HG02885 (cell line): ENCODE results near the gene C17orf75.

Experiments used
- ATAC-seq: cut with Tn5 transposase; IDR thresholded peaks from one replicate; pipeline ENCODE4 v1.9.1; 2021; ENCODE audit warnings: mild to moderate bottlenecking; ENCODE audit not compliant: unreplicated experiment, poor library complexity

The C17orf75 gene

DNA sequence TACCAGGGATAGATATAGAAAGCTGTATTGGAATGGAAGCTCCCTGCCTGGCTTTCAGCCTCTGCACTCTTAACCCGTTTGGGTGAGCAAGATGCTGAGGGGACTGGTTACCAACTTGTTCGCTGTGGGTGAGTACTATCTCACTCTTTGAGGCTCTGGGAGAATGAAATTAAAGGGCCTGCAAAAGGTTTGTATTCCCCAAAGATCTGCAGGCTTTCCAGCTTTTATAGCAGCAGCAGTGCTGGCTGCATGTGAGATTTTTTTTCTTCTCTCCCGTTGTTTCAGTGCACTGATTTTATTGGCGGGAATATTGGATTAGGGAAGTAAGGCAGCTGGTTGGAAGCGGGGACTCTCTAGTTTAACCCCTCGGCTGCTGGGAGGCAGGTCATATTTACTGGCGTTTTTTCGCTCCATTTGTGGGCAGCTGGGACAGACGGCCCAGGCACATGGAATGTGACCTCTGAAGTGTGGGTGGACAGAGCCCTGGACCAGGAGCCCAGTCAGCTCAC lies 30.9 kb downstream of the C17orf75 start:
- no peak for ATAC-seq

DNA sequence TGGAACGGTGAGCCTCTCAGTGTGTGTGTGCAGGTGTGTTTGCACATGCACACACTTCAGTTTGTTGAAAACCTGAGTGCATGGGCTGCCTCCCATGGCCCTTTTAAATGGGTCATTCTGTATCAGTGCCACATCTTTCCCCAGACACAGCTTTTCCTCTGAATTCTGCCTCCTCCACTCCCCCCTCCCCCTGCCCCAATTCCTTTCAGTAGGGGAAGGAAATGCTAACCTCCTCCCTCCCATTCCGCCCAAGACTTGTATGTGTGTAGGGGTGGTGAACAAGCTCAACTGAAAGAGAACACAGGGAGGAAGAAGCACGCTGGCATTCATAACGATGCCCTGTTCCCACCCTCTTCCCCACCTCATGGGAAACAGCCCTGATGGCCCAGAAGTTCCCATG lies 34.3 kb downstream of the C17orf75 start:
- no peak for ATAC-seq

DNA sequence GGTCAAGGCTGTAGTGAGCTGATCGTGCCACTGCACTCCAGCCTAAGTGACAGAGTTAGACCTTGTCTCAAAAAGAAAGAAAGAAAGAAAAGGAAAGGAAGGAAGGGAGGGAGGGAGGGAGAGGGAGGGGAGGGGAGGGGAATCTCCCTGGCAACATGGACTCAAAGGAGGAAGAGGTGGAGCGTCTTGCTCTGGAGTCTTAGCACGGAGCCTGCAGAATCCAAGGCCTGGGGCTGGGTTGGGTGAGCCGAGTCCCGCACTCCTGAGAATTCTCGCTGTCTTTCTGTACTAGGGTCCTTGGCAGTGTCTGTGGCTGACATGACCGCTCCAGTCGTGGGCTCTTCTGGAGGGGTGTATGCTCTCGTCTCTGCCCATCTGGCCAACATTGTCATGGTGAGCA lies 36.9 kb downstream of the C17orf75 start:
- ATAC-seq: no peak

DNA sequence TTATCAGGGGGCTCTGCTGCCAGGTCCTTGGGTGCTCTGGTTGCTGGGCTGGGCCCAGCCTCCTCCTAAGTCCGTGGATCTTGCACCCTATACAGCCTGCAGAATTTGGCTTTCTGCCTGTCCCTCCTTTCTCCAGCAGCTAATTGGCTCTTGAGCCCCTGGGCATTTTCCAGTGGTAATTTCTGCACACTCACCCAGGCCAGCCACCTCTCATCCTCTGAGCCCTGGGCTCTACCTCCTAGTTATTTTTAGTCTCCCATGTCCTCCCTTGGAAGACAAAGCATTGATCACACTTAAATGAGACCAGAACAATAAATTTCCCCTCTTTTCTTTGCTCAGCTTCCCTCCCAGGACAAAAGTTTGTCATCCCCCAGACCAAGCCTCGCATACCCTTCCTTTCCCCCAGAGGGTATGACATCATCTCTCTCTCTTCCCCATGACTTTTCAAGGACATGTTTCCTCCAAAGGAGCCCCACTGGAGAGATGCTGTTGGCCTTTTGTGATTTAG lies 38.1 kb downstream of the C17orf75 start:
- ATAC-seq: no peak

DNA sequence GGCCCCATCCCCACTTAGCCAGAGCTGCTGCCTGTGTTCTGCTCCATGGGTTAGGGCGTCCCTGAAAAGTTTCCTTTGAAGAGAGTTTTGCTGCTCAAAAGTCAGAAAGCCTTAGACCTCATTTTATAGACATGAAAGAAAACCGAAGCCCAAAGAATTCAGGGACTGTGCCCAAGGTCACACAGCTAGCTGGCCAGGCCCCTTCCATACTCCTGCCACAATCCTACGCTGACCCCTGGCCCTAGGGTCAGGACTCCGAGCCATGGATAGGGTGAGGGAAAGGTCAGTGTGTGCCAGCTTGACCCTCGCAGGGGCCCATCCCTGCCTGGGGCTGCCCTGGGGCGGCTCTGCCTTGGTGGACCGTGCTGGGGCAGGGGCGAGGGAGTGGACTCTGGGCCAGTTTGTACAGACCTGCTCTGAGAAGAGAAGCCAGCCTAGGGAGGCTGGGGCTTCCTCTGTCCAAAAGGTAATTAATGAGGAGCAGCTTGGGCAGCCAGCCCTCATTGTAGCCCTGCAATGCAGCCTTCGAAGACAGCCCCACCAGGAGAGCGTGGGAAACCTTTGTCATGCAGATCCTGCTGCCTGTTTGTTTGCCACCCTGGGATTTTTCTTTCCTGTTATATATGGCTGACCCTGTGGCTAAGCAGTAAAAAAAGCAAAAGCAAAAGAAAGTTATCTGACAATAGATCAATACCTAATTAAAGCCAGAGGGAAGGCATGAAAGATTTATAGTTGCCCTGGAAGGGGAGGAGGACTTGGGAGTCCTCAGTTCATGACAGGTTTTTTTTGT lies 38.9 kb downstream of the C17orf75 start:
- no peak for ATAC-seq

DNA sequence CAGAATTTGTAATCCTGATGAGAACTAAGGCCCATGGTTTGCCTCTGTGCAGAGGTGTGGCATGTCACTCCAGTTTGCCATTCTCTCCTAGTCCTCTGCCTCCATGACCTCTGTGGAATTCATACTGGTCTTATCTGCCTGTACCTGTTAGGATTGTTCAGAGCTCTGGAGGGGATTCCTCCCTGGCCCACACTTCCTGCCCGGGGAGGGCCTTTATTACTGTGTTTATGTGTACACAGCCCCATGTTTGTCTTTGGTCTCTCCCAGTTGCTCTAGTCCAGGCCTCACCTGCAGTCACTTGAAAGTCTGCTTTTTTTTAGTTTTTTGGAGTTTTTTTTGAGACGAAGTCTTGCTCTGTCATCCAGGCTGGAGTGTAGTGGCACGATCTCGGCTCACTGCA lies 39.9 kb downstream of the C17orf75 start:
- no peak for ATAC-seq

DNA sequence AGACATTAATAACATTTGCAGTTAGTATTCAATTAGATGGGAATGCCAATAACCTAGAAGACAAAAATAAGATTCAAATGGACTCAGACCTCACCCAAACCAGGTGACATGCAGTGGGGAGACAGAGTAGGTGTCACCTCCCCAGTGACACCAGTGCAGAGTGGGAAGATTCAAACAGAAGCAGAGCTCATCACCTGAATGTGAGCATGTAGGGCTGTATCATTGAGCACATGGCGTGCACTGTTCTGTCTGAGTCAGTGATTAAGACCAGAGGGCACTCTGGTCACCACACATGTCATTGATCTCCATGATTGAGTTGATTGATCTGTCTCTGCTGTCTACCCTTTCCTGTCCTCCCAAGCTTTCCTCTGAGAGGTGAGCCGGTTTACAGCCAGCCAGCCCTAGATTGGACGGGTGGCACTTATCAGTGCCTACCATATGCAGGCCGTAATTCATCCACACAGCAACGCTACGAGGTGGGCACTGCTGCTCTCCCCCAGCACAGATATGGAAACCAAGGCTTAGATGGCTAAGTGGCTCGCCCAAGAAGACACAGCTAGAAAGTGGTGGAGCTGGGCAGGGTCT lies 42.3 kb downstream of the C17orf75 start:
- ATAC-seq: no peak

DNA sequence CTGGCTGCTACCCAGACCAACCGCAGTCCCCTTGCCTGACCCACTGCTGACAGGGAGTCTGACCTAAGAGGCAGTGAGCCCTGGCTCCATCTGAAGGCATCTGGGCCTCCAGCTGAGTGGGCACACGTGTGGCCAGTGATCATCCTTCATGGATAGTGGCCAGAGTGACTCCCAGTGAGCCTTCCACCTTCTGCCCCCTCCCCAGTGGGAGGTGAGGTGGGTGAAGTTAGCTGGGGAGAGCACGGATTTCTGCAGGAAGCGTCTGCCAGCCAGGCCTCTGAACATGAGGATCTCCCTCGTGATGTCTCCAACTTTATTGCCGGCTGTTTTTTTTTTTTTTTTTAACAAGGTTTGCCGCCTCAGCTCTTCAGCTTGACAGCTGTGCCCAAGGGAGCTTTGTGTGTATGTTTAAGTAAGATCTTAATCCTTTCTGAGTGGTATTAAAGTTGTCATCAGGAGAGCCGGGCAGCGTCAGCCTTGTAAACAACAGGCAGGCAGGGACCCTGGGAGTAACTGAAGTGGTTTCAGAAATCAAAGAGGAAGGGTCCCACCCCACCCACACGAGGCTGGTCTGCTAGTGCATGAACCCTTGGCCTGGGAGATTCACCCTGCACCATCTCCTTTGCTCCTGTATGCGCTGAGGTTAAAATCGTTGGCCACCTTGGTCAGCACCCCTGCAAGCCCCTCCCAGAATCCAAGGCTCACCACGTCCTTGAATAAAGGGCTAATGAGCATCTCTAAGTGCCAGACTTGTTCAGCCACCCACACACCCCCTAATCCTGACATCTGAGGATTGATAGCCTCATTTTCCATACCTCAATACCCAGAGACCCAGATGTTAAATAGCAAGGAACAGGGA lies 43.0 kb downstream of the C17orf75 start:
- ATAC-seq: no peak

DNA sequence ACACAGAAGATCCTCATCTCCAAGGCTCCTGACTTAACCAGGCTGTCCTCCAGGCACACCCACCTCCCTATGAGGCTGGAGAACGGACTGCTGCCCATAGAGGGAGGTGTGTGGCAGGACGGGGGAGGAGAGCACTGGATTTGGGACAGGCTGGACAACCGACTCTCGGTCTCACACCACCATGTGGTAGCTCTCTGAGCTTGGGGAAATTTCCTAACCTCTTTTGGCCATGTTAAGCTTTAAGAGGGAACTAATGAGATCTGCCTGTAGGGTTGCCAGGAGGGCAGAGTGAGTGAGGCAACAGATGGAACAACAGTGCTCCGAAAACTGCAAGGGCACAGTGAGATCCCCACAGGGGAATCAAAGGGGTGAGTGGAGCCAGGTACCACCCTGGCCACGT lies 43.7 kb downstream of the C17orf75 start:
- no peak for ATAC-seq

DNA sequence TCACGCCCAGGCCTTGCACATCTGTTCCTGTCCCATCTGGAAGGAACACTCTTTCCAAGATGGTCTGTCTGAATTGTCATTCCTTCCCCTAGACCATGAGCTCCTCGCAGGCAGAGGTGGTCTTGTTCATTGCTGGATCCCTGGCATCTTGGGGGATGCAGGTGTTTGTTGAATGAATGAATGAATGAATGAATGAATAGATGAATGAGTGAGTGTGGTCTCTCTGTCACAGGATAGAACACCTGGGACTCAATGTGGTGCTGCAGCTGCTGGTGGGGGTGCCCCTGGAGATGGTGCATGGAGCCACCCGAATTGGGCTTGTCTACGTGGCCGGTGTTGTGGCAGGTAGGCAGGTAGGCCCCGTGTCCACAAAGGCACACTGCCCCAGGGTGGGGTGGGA lies 44.1 kb downstream of the C17orf75 start:
- ATAC-seq: no peak

DNA sequence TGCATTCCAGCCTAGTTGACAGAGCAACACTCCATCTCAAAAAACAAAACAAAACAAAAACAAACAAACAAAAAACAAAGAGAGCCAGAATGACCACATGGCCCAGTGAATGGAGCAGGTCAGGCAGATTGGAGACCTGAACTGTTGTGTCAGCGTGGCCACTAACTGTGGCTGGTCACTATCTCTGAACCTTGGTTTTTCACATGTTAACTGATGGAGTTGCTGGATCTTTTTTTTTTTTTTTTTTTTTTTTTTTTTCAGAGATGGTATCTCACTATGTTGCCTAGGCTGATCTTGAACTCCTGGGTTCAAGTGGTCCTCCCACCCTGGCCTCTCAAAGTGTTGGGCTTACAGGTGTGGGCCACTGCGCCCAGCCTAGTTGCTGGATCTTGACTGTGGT lies 44.5 kb downstream of the C17orf75 start:
- ATAC-seq: no peak

DNA sequence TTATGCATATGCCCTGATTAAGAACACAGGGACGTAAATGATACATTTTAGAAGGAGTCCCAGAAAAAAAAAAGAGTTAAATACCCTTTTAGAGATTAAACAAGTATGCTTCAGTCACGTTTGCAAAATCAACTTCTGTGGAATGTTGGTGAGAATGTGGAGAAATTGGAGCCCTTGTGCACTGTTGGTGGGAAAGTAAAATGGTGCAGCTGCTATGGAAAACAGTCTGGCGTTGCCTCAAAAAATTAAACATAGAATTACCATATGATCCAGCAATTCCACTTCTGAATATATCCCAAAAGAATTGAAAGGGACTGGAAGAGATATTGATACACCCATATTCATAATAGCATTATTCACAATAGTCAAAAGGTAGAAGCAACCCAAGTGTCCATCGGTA lies 49.9 kb downstream of the C17orf75 start:
- ATAC-seq: no peak

DNA sequence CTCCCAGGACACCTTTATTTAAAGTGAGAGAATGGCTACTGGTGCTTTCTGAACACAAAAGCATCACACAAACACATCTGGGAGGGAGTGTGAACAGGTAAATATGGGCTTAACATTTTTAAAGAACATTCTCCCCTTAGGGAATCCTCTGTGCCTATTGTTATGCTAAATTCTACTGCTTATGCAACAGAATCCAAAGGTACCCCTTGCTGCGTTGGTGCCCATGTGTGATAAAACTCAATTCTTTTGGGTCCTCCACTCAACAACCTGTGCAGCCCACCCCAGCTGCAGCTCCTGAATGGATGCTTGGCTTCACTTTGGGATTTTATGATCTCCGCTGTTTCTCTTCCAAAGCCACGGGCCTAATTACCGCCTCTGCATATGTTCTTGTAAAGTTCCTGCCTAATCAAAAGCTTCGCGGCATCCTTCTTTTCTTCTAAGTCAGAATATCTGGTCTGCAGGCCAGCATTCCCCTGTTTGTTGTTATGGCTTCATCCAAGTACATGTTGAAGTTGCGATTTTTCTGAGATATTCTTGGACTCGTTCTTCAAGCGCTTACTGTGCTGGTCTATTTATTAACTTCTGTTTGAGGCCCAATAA lies 52.4 kb downstream of the C17orf75 start:
- no peak for ATAC-seq

DNA sequence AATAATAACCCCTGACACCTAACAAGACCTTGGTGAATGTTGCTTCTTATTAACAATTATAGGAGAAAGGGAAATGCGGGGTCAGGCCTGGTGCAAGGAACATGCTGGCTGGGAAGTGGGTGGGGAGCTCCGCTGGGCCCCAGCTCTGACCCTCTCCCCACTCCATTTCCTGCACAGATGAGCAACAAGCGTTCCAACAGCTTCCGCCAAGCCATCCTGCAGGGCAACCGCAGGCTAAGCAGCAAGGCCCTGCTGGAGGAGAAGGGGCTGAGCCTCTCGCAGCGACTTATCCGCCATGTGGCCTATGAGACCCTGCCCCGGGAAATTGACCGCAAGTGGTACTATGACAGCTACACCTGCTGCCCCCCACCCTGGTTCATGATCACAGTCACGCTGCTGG lies 53.4 kb downstream of the C17orf75 start:
- ATAC-seq: no peak

DNA sequence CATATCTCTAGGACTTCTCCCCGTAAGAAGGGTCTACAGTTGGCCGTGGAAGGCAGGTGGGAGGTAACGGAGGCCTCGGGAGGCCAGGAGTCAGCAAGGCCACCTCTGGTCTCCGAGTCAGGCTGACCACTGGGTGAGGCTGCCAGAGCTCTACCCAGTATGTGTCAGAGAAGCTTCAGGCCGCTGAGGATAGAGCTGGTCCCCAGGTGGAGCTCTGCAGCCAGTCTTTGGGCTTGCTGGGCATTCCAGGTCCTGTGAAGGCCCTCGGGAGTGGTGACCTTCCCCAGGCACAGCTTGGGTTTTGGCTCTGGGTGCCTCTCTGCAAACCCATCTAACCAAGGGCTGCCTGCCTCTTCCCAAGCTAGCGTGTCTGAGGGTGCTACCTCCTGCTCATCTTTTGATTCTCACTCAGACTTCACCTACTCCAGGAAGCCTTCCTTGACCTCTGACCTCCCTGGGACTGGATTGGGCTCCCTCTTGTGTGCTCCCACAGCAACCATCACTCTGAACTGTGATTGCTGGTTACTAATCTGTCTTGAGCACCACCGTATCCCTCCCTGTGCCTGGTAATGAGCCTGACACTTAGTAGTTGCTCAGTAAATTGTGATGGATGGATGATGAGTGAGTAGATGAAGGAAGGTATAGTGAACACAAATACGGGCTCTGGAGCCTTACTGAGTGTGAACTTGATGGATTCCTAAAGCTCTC lies 54.0 kb downstream of the C17orf75 start:
- ATAC-seq: no peak

DNA sequence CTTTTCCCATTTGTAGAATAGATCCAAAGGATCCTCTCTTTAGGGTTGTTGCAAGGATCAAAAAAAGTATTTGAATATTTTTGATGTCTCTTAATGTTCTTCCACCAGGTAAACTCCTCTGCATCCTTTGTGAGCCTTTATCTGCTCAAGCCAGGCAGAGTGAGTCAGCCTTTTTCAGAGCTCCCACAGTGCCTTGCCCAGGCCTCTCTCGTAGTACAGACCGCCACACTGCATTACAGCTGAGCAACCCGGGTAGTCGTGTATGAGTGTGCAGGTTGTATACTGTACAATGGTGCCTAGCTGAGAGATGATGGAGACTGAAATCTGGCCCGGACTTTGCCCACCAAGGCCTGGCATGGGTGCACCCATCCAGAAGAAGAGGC lies 55.5 kb downstream of the C17orf75 start:
- ATAC-seq: no peak

DNA sequence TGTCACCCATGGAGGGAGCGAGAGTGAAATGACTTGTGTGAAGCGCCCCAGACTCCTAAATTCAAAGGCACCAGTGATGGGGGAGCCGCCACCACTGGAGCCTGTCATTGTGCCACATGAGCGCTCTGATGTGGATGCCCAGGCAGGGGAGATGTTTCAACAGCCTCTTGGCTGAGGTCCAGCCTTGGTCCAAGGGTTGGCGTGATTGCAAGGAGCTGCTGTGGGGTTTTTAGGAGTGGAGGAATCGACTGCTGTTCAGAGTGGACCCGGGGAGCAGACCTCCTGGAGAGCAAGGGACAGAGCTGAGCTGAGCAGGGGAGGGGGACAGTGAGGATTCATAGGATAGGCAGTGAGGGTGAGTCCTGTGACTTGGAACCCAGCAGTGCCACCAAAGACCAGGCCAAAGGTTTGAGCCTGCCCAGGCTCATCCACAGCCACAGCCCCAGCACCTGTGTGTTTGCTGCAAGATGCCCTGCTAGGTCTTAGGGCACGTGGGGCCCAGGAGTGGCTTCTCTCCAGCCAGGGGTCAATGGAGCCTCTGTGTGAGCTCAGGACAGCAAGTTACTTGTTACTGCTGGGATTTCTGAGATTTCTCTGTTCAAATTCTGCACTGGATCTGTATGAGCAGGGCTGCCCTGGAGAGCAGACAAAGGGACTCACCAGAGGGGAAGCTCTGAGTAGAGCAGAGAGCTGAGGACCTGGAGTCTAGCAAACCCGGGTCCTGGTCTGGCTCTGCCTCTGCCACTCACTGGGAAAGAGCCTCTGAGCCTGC lies 56.0 kb downstream of the C17orf75 start:
- no peak for ATAC-seq

DNA sequence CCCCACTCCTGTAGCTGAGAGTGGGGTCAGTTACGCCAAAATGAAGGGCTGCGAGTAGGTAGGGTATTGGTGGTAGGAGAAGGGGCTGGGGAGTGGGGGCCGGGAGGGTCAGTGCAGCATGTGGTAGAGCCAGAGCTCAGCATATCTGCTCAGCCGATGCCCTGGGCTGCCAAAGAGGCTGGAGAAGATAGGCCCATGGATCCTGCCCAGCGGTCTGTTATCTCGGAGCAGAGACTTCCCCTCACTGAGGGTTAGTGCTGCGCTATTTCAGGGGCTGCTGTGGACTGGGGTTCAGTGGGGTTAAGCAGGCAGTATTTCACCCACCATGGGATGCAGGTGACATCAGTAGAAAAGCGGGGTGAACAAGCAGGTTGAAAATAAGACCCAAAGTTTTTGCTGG lies 56.7 kb downstream of the C17orf75 start:
- ATAC-seq: no peak

DNA sequence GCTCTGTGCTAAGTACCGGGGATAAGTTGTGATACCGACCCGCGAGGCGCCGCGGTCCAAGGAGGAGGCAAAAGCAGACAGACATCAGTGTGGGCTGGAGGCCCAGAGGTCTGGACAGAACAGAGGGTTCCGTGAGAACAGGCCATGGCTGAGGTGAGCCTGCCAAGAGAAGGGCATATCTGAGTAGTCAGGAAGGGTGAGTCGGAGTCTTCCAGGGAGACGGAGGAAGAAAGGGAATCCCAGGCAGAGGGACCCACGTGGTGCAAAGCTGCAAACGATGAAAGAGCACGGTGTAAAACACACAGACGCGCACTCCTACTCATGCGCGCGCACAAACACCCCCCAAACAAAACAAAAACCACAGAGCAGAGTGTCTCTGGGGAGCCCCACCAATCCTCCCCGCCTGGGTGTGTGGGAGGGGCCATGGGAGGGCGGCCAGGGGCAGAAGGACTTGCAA lies 58.2 kb downstream of the C17orf75 start:
- ATAC-seq: no peak
